Measurements from ENCODE around the gene RSPH6A. TPM values are rescaled to one million over a fixed set of nuclear protein-coding genes. Genes with fewer than 3 reads are reported as not detected.

The RSPH6A gene
- total and polyA plus RNA-seq, 2 donors (not counting 1 experiment from before 2014, with no cell fraction given) = 0.17 TPM; not detected in 1

DNA sequence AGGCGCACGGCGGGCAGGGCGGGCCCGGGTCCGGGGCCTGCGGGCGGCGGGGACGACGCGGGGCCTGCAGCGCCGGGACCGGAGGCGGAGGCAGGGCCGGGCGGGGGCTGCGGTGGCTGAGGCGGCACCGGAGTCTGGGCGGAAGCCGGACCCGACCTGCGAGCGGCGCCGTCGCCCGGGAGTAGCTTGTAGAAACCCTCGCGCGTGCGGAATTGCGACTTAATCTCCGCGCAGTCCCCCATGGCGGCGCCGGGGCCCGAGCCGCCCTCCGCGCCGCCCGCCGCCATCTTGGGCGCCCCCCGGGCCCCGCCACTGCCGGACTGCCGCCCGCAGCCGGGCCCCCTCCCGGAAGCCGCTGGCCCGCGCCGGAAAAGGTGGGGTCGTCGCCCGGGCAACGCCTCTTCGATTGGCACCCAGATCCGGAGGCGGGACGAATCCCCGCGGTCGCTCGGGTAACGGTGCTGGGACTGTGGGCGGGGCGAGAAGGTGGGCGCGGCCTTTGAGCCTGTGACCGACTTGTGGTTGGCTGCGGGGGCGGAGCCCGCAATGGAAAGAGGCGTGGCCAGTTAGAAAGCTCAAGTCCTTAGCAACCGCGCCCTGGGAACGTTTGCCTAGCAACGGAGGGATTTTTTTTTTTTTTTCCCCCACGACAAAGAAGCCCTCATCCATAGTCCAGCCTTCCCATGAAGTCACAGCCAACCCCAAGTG, 22.5 kb downstream of the RSPH6A start, which contains the start of gene DMWD:
TSS of gene DMWD (minus strand) at position 376 of the 708 bp plus-strand sequence. CDS start at position 287, 89 bp downstream.
- TF ChIP-seq, protein P1, sequence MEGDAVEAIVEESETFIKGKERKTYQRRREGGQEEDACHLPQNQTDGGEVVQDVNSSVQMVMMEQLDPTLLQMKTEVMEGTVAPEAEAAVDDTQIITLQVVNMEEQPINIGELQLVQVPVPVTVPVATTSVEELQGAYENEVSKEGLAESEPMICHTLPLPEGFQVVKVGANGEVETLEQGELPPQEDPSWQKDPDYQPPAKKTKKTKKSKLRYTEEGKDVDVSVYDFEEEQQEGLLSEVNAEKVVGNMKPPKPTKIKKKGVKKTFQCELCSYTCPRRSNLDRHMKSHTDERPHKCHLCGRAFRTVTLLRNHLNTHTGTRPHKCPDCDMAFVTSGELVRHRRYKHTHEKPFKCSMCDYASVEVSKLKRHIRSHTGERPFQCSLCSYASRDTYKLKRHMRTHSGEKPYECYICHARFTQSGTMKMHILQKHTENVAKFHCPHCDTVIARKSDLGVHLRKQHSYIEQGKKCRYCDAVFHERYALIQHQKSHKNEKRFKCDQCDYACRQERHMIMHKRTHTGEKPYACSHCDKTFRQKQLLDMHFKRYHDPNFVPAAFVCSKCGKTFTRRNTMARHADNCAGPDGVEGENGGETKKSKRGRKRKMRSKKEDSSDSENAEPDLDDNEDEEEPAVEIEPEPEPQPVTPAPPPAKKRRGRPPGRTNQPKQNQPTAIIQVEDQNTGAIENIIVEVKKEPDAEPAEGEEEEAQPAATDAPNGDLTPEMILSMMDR (conservative IDR thresholded peaks at IDR 0.05 in 1 of 2, IDR thresholded peaks at IDR 0.05 in 1 of 2; ENCODE audit: low read depth in 1 of 2, low read length in 2 of 2) = no peak
- no peak for TF ChIP-seq EZH2 (IDR thresholded peaks at IDR 0.05; ENCODE audit: low read length, missing control alignments)
- peak within 1 kb of the TSS; percentile 91 for H3K4me2 ChIP-seq (ENCODE audit: extremely low read depth, insufficient read depth, low read length)
- H3K79me2 ChIP-seq (ENCODE audit: control insufficient read depth, insufficient read depth, low read length) = peaks cover 19% of the 10 kb centered on the region
- H4K20me1 ChIP-seq (ENCODE audit: control insufficient read depth, extremely low read depth, insufficient read depth, low read length) = no peaks in the 10 kb centered on the region
- peaks cover 8% of the 10 kb centered on the region for H3K36me3 ChIP-seq (ENCODE audit: control insufficient read depth, insufficient read depth, low read length)
- peak within 1 kb of the TSS; percentile 92 for H3K9ac ChIP-seq (ENCODE audit: insufficient read depth, low read length)
- peak; percentile 95 to 98 for DNase-seq (ENCODE audit: low read depth in 2 of 2)
- H3K4me3 ChIP-seq (replicated peaks in 1 of 4; ENCODE audit: control extremely low read depth in 1 of 4, insufficient read depth in 1 of 4, low read depth in 3 of 4, low read length in 4 of 4) = peak within 1 kb of the TSS; percentile 91 to 97 (median 94)
- H2AFZ ChIP-seq (ENCODE audit: low read length) = no peak within 1 kb of the TSS
- no peaks in the 10 kb centered on the region for H3K27me3 ChIP-seq (ENCODE audit: control insufficient read depth, insufficient read depth, low read length)
- H3K9me3 ChIP-seq (ENCODE audit: control insufficient read depth, insufficient read depth, low read depth, low read length) = no peaks in the 10 kb centered on the region
- H3K27ac ChIP-seq (ENCODE audit: insufficient read depth, low read length) = peak within 1 kb of the TSS; percentile 69
- H3K4me1 ChIP-seq (ENCODE audit: control insufficient read depth, extremely low read depth, insufficient read depth, low read length) = peaks cover 8% of the 10 kb centered on the region

DNA sequence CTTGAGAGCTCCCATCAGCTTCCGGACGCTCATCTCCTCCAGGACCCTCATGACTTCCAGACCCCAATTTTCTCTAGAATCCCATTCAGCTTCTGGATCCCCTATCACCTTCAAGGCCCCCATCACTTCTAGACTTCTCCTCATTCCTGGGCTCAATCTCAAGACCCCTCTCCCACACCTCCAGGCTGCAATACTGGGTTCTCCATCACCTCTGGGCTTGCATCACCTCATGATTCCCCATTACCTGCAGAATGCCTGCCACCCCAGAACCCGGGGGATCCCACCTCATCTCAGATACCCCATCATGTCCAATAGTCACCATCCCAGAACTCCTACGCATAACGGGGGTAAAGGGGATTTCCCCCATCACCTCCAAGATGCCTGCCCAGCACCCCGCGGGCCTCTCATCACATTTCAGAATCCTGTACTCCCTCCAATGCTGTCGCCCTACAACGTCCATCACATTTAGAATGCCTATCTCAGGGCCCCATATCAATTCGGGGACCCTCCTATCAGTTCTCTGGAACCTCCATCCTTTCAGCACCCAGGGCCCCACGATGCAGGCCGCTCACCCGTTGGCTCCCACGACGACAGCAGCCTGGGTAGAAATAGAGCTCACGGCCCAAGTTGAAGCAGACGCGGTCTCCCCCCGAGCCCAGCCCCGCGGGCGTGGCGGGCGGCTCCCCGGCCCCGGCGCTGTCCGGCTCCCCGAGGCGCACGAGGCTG, 23.2 kb downstream of the RSPH6A start:
- TF ChIP-seq, protein P1 (conservative IDR thresholded peaks at IDR 0.05 in 1 of 2, IDR thresholded peaks at IDR 0.05 in 1 of 2; ENCODE audit: low read depth in 1 of 2, low read length in 2 of 2) = no peak
- TF ChIP-seq EZH2 (IDR thresholded peaks at IDR 0.05; ENCODE audit: low read length, missing control alignments) = no peak
- Histone ChIP-seq H3K9ac (ENCODE audit: insufficient read depth, low read length) (peak overlapping the region; percentile 92), H4K20me1 (ENCODE audit: control insufficient read depth, extremely low read depth, insufficient read depth, low read length) (no peaks in the 10 kb centered on the region), H3K36me3 (ENCODE audit: control insufficient read depth, insufficient read depth, low read length) (peaks cover 12% of the 10 kb centered on the region), H3K79me2 (ENCODE audit: control insufficient read depth, insufficient read depth, low read length) (peaks cover 21% of the 10 kb centered on the region), H3K4me2 (ENCODE audit: extremely low read depth, insufficient read depth, low read length) (peak overlapping the region; percentile 91), H3K4me3 (replicated peaks in 1 of 4; ENCODE audit: control extremely low read depth in 1 of 4, insufficient read depth in 1 of 4, low read depth in 3 of 4, low read length in 4 of 4) (peak overlapping the region; percentile 91 to 97 (median 94)), H3K9me3 (ENCODE audit: control insufficient read depth, insufficient read depth, low read depth, low read length) (no peaks in the 10 kb centered on the region), H3K4me1 (ENCODE audit: control insufficient read depth, extremely low read depth, insufficient read depth, low read length) (peaks cover 8% of the 10 kb centered on the region), H2AFZ (ENCODE audit: low read length) (no peak overlapping the region), H3K27me3 (ENCODE audit: control insufficient read depth, insufficient read depth, low read length) (no peaks in the 10 kb centered on the region), H3K27ac (ENCODE audit: insufficient read depth, low read length) (peak overlapping the region; percentile 69)
- no peak for DNase-seq (ENCODE audit: low read depth in 2 of 2)

GRCh38 chr19:45790942-45791341, 24.2 kb downstream of the RSPH6A start:
- Histone ChIP-seq H3K4me2 (ENCODE audit: extremely low read depth, insufficient read depth, low read length) (peak overlapping the region; percentile 91), H3K9me3 (ENCODE audit: control insufficient read depth, insufficient read depth, low read depth, low read length) (no peaks in the 10 kb centered on the region), H3K4me3 (replicated peaks in 1 of 4; ENCODE audit: control extremely low read depth in 1 of 4, insufficient read depth in 1 of 4, low read depth in 3 of 4, low read length in 4 of 4) (peak overlapping the region in 3 of 4 experiments; percentile 91 to 97 (median 92)), H2AFZ (ENCODE audit: low read length) (no peak overlapping the region), H4K20me1 (ENCODE audit: control insufficient read depth, extremely low read depth, insufficient read depth, low read length) (no peaks in the 10 kb centered on the region), H3K79me2 (ENCODE audit: control insufficient read depth, insufficient read depth, low read length) (peaks cover 21% of the 10 kb centered on the region), H3K36me3 (ENCODE audit: control insufficient read depth, insufficient read depth, low read length) (peaks cover 22% of the 10 kb centered on the region), H3K27me3 (ENCODE audit: control insufficient read depth, insufficient read depth, low read length) (no peaks in the 10 kb centered on the region), H3K4me1 (ENCODE audit: control insufficient read depth, extremely low read depth, insufficient read depth, low read length) (peaks cover 8% of the 10 kb centered on the region), H3K27ac (ENCODE audit: insufficient read depth, low read length) (no peak overlapping the region), H3K9ac (ENCODE audit: insufficient read depth, low read length) (no peak overlapping the region)
- no peak for TF ChIP-seq EZH2 (IDR thresholded peaks at IDR 0.05; ENCODE audit: low read length, missing control alignments)
- TF ChIP-seq, protein P1 (conservative IDR thresholded peaks at IDR 0.05 in 1 of 2, IDR thresholded peaks at IDR 0.05 in 1 of 2; ENCODE audit: low read depth in 1 of 2, low read length in 2 of 2) = no peak
- no peak for DNase-seq (ENCODE audit: low read depth in 2 of 2)

Measured in fibroblast of lung (primary cell).